ENCODE data around the gene LHX4. TPM values are rescaled to one million over a fixed set of nuclear protein-coding genes. Genes with fewer than 3 reads are reported as not detected.
A peak's percentile ranks its signal among the peaks of the same experiment; 100 is the strongest.

LHX4 gene
- total and polyA plus RNA-seq, 9 of the 15 experiments (the other 6 are each of a cell fraction or from before 2014, with no cell fraction given), result 0.01 to 0.11 (median 0.07) TPM; not detected in 5

DNA sequence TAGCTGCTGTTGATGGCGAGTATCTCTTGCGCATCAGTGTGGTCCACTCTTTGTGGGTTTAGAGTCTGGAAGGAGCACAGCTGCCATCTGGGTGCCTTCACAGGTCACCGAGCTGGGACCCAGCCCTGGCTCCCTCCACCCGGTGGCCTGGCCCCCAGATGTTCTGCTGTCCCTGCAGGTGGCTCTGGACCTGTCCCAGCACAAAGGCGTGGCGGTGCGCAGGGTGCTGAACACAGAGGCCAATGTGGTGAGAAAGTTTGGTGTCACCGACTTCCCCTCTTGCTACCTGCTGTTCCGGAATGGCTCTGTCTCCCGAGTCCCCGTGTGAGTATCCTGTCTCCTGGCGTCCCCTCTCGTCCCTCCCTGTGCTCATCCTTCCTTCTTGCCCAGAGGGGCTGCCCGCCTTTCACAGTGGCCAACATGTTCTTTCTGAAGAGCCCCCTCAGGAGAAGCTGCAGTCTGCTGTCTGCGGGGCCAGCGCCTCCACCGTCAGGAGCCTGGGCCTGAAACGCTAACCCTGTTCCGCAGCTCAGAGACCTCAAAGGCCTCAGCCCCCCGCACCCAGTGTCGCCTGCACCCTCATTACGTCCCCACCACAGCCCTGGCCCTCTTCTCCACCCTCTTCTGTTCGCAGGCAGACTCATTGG is 47.9 kb upstream of the LHX4 start:
- CTCF ChIA-PET (ENCODE audit: low intra/inter-chr PET ratio), result no interaction called here
- in situ Hi-C loops (cut with MboI), result loop anchor here (10.0 kb wide), 1 partner anchor 303 kb away; no protein-coding TSS in a partner anchor
- FAIRE-seq (no peak), ATAC-seq (no peak), DNase-seq (ENCODE audit: extremely low read depth in 1 of 4, low spot score in 3 of 4) (no peak)
- POLR2A ChIA-PET, result interaction anchor here (0.6 to 1.5 kb wide), 5 partner anchors 13 to 455 kb away, joined by 3 to 4 read pairs (median 3); no protein-coding TSS in a partner anchor
- Histone ChIP-seq H3K4me2 (ENCODE audit: insufficient read depth, low read length) (no peak overlapping the region), H2AFZ (ENCODE audit: low read depth, low read length) (no peak overlapping the region), H3K27me3 (ENCODE audit: control insufficient read depth in 2 of 2, insufficient read depth in 2 of 2, low read length in 2 of 2) (no peaks in the 10 kb centered on the region), H3K79me2 (ENCODE audit: control insufficient read depth, insufficient read depth, low read length) (no peaks in the 10 kb centered on the region), H3K4me3 (no peak overlapping the region), H3K36me3 (ENCODE audit: control insufficient read depth, insufficient read depth, low read length) (no peaks in the 10 kb centered on the region; the same call in 2 of the 3 replicates), H3K9me1 (ENCODE audit: control insufficient read depth, insufficient read depth, low read length) (no peaks in the 10 kb centered on the region), H3K9me3 (replicated peaks; ENCODE audit: control insufficient read depth, insufficient read depth, low read depth, low read length) (no peaks in the 10 kb centered on the region), H3K9ac (ENCODE audit: insufficient read depth in 1 of 2, low read depth in 2 of 2, low read length in 2 of 2) (0 out of 4 replicates have a peak overlapping the region, but pooled peaks of 1 of the 2 experiments have one; percentile 6), H3K27ac (ENCODE audit: extremely low read depth, low read depth, low read length) (no peak overlapping the region), H3K4me1 (replicated peaks in 1 of 2; ENCODE audit: control insufficient read depth in 2 of 2, insufficient read depth in 2 of 2, low read length in 2 of 2) (peaks cover 0 to 3% of the 10 kb centered on the region in 2 experiments; a peak in 1 of 5 replicates), H4K20me1 (replicated peaks; ENCODE audit: control insufficient read depth, insufficient read depth, low read length) (no peaks in the 10 kb centered on the region; the same call in 1 of the 2 replicates)
- intact Hi-C loops (cut with micrococcal nuclease), result no loop called here
- no TSS peak for BruUV-seq (replicated peaks)
- 73% methylated on average over 23 of the region's 23 CpGs for WGBS (ENCODE audit: insufficient coverage, low coverage, missing lambda C conversion rate)
- TF ChIP-seq ETV6 (IDR thresholded peaks at IDR 0.05; ENCODE audit: borderline replicate concordance in 1 of 2, low read depth in 2 of 2, low read length in 1 of 2) (no peak), ETV6 (CRISPR knock-in tag; IDR thresholded peaks at IDR 0.05; ENCODE audit: borderline replicate concordance) (no peak), ZNF76 (CRISPR knock-in tag; IDR thresholded peaks at IDR 0.05; ENCODE audit: borderline replicate concordance) (no peak), NFE2L1 (tag; IDR thresholded peaks at IDR 0.05; ENCODE audit: borderline replicate concordance, low read depth) (no peak), JUND (IDR thresholded peaks at IDR 0.05; ENCODE audit: borderline replicate concordance, low read depth, low read length) (no peak), JUND (tag; IDR thresholded peaks at IDR 0.05; ENCODE audit: borderline replicate concordance, low read depth, low read length) (no peak)
- TF ChIP-seq, protein P1, sequence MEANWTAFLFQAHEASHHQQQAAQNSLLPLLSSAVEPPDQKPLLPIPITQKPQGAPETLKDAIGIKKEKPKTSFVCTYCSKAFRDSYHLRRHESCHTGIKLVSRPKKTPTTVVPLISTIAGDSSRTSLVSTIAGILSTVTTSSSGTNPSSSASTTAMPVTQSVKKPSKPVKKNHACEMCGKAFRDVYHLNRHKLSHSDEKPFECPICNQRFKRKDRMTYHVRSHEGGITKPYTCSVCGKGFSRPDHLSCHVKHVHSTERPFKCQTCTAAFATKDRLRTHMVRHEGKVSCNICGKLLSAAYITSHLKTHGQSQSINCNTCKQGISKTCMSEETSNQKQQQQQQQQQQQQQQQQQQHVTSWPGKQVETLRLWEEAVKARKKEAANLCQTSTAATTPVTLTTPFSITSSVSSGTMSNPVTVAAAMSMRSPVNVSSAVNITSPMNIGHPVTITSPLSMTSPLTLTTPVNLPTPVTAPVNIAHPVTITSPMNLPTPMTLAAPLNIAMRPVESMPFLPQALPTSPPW (CRISPR knock-in tag; IDR thresholded peaks at IDR 0.05), result no peak
- TF ChIP-seq, protein P2, sequence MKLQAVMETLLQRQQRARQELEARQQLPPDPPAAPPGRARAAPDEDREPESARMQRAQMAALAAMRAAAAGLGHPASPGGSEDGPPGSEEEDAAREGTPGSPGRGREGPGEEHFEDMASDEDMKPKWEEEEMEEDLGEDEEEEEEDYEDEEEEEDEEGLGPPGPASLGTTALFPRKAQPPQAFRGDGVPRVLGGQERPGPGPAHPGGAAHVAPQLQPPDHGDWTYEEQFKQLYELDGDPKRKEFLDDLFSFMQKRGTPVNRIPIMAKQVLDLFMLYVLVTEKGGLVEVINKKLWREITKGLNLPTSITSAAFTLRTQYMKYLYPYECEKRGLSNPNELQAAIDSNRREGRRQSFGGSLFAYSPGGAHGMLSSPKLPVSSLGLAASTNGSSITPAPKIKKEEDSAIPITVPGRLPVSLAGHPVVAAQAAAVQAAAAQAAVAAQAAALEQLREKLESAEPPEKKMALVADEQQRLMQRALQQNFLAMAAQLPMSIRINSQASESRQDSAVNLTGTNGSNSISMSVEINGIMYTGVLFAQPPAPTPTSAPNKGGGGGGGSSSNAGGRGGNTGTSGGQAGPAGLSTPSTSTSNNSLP (IDR thresholded peaks at IDR 0.05; ENCODE audit: borderline replicate concordance, low read depth, low read length), result no peak
- TF ChIP-seq, protein P3, sequence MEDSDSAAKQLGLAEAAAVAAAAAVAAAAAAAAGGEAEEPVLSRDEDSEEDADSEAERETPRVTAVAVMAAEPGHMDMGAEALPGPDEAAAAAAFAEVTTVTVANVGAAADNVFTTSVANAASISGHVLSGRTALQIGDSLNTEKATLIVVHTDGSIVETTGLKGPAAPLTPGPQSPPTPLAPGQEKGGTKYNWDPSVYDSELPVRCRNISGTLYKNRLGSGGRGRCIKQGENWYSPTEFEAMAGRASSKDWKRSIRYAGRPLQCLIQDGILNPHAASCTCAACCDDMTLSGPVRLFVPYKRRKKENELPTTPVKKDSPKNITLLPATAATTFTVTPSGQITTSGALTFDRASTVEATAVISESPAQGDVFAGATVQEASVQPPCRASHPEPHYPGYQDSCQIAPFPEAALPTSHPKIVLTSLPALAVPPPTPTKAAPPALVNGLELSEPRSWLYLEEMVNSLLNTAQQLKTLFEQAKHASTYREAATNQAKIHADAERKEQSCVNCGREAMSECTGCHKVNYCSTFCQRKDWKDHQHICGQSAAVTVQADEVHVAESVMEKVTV (CRISPR knock-in tag; IDR thresholded peaks at IDR 0.05), result no peak

All from K562 (cell line).